NCI-H510A (cell line): ENCODE data around the gene TEC.

Experiments used
- DNase-seq: peaks from one replicate; lab custom pipeline; 2025; lab: John Stamatoyannopoulos, UW

Gene TEC

DNA sequence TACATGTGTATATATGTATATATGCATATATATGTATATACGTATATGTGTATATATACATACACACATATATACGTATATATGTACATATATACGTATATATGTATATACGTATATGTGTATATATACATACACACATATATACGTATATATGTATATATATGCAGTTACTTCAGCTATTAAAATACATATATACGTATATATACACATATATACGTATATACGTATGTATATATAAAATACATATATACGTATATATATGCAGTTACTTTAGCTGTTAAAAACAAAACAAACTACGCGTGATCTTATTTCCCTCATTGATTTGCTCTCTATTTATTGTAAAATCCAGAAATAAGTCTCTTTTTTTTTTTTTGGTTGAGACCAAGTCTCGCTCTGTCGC lies 149.5 kb downstream of the TEC start:
- DNase-seq = no peak

DNA sequence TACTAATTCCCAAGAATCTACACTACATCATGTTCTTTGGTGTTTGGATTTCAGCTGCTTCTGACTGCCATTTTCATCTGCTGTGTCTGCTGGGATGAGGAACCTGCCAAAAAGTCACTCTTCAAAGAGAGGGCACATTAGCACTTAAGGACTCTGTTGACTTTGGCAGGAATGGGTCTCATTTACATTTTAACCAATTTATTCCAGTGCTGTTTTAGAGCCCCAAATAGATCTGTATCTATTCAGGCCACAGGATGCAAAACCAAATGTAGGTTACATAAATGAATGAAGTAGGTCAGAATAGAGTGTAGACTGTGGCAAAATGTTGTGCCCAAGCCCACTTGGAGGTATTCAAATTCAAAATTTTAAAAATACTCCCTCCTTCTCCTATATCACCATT lies 150.0 kb downstream of the TEC start:
- no peak for DNase-seq

DNA sequence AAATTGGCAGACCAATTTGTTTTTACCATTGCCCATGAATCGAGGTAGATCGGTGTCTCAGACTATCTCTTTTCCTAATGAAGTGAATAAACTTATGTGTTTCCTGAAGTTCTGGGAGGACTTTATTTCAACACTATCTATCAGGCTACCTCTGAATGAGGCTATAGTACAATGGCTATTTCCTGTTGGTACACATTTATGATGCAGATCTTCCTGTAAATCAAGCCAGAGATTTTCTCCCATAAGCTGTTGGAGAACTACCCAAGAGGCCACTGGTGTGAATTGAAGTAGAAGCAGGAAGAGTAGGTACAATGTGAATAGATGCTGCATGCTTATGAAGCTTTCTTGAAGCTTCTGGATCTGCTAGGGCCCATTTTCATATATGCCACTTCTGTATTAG lies 151.6 kb downstream of the TEC start:
- no peak for DNase-seq

DNA sequence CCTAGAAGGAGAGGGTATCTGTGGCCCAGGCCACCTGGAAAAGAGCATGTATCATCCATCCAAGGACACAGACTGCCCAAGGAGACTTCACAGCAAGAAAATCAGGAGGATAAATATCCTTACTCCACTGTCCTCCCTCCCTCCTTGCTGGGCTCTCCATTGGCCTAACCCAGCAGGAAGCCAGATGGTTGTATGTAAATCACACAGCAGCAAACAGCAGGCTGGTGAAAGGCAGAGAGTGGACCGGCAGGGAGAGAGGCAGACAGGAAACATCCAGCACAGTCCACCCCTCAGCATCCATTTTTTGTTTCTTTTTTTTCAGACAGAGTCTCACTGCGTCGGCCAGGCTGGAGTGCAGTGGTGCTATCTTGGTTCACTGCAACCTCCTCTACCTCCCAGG lies 153.1 kb downstream of the TEC start:
- DNase-seq = no peak

DNA sequence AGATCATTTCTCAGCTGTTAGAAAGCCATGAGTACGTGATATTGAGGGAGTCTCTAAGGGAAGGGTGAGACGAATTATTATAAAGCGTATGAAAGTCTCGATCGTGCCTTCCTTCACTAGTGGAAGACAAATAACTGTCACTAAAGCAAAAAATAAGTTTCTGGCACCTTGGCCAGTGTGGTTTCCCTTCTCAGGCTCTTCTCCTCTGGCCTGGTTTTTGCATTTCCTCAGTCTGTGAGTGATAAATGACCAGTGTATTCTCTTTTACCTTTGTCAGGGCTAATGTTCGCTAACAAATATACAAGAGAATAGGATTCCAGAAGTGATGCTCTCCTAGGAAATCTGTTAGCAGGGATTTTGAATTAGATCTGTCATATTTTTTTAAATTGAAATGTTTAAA lies 155.2 kb downstream of the TEC start:
- no peak for DNase-seq

DNA sequence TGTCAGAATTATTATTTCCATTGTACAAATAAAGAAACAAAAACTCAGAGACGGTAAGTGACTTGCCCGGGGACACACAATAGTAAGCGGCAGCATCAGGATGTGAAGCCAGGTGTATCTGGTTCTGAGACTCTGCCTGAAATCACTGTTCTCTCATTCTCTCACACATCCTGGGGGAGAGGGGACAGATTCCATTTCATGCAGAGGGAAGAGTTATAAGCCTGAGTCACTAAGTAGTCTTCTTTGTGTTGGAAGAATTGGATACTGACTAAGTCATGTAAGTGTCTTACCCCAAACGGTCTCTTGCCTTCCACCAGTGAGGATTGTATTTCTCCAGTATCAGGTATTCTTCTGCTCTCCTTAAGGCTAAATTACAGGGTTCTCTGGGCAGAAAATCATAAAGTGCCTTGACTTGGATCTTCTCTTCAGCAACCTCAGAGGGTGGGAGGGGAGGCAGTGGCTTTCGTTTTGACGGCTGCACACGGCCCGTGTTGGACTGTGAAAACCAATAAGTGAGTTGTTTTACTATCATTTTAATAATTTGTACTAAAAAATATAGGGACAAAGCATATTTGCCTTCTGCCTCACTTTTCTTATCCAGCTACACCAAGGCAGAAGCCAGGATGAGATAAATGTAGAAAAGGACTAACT lies 157.5 kb downstream of the TEC start:
- no peak for DNase-seq

DNA sequence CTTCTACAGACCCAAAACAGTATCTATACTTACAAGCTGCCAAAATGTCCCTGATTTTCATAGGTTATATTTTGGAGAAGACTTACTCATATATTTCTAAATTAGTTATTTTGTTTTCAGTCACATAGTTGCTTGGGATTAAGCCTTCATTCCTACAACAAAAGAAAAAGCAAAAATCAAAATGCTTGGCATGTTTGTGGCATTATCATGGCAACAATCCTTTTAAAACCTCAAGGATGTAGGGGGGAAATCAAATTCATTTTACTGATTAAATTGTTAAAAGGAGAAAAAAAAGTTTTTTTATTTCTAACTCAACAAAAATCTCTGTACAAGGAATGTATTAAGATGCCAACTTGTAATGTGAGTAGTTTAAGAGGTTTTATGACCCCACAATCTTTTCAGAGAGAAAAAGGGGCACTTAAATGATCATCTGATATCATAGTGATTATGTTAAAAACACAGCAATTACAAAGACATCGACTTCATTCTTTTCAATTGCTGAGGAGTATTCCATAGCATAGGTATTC lies 159.1 kb downstream of the TEC start:
- no peak for DNase-seq

DNA sequence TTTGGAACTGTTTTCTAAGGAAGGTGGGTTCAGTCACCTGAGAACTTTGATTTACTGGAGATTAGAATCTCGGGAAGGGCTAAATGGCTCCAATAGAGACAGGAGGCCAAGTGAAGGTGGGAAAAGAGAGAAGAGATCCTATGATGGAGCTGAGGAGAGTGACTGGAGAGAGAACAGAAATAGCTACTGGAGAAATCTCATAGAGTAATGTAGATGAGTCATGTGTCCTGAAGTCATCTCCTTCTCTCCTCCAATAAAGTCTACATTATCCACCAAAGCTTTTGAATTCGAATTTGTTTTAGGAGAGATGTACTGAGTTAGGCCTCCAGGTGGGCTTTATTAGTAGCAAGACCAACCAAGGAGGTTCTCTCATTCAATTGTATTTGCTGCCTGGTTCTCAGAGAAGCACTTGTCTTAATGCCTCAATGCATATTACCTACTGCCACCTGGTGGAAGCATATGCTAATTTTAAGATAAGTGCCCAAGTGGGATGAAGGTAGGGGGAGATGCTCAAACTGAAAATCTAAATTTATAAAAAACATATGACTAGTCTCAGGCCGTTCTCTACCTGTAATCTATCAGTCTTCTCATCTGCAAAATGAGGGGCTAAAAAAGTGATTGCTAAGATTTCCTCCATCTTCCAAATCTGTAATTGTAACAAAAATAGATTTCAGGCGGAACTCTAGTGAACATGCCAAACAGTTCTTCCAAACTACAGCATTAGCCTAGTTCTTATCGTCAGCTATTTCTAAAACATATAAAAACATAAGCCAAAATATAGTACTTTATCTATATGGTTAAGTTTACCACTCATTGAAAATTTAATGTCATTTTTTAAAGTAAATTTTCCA lies 160.0 kb downstream of the TEC start:
- no peak for DNase-seq

DNA sequence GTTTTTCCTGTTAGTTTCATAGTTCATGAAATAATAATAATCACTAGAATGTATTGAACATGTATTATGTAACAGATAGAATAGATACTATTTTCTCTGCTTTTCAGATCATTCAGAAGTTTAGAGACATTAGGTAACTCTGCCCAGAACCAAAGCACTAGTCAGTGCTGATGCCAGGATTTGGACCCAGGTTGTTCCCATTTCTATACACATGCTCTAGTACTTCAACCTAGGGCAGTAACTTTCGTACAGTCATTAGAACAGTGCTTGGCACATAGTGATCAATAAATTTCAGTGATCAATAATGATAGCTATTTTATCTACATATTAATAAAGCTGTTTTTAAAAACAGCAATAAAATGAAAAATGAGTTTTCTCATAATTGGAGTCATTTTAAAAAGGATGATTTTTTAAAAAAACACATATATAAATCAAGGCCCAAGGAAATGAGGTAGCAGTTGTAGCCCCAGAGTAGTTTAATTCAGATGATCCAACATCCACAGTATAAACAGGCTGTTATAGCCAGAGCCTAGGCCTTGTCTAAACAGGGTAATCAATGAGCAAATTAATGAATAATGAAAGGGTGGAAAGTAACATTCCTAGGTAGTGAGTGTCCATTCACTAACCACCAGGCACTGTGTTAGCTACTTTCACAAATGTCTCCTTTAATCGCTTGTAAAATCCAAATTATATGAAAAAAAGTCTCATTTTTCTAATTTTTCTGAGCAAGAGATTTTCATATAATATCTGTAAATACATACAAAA lies 161.1 kb downstream of the TEC start:
- no peak for DNase-seq

DNA sequence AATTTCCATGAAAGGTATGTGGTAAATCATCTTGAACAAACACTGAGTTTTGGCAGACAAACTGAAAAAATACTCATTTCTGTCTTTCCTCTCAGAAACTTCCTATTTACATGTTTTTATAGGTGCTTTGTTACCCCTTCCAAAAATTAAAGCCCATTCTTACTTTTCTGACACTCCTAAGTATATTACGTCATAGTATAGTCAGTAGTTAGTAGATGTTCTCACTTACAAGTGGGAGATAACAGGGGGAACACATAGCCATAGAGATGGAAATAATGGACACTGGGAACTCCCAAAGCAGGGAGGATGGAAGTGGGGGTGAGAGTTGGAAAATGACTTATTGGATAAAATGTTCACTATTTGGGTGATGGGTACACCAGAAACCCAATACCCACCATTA lies 164.4 kb downstream of the TEC start:
- DNase-seq = no peak

DNA sequence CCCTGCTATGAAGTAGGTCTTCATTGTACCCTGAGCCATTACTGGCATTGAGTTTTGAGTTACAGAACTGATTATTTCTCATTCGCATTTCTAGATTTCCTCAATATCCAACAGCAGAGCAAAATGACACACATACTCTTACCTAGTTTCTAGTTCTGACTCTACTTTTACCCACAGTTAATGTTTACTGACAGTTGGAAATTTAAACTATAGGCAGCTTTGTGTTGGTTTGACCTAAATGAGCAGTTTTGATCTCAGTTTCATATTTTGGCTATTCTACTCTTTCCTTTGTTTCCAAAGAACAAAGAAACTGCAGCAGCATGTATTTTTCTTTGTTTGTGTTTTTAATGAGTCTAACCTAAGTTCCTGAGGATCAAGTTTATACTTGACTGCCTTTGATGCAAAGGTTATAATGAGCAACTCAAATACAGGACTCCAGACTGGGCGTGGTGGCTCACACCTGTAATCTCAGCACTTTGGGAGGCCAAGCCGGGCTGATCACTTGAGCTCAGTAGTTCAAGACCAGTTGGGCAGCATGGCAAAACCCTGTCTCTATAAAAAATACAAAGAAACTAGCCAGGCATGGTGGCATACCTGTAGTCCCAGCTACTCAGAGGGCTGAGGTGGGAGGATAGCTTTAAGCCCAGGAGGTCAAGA lies 166.0 kb downstream of the TEC start:
- DNase-seq = no peak

DNA sequence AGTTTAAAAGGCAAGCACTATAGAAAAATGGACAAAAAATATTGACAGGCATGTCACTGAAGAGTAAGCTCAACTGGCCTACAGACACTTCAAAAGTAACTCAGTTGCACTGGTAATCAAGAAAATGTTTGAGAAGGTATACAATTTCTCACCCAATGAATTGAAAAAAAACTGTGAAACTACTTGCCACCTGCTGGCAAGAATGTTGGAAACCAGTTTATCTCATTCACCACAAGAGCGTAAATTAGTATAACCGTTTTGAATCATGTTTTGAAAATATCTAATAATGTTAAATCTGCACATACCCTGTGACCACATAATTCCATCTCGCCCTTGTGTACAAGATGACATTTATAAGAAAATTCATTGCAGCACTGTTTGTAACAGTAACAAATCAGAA lies 167.3 kb downstream of the TEC start:
- DNase-seq = no peak

DNA sequence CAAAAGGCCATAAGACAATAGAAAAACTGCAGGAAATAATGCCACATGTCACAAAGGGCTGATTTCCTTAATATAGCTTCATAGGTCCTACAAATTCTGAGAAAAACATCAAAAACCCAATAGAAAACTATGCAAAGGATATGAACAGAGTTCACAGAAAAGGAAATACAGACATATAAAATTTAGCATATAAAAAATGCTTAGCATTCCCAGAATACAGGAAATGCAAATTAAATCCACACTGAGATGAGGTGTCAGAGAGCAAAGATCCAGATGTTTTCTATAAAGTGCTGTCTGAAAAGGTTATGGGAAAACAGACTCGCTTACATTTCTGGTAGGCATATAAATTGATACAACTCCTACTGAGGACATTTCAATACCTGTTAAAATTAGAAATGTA lies 169.4 kb downstream of the TEC start:
- no peak for DNase-seq

DNA sequence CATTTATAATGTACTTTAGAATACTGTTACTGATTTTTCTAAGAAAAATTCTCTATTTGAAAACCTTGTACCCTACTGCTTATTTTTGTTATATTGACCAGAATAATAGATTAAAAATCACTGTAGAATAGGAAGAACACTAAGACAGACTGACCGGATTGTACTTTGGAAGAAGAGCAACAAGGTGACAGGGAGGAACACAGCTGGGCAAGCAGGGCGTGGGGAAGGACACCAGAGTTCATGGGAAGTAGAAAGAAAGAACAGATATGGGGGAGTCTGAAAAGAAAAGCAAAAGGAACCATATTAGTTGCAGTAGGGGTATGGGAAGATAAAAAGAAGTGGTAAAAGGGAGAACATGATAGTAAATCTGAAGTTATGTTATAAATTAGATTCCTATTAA lies 174.2 kb downstream of the TEC start:
- no peak for DNase-seq

DNA sequence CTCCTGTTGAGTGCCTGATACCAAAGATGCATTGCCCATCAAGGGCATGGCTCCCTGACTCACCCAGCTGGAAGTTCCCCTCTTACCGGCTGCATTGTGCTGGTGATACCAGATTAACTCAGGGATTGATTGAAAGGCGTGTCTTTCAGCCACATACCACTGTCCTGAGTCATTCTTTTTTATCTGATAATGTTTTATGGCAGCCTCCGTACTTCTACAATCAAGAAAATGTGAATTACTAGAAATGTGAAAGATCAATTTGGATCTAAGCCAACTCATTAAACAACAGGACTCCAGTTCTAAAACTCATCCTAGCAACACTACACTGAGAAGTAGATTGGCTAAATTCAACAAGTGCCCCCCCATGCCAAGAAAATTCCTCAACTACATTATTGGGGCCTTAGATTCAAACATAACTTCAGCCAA lies 175.6 kb downstream of the TEC start:
- no peak for DNase-seq

DNA sequence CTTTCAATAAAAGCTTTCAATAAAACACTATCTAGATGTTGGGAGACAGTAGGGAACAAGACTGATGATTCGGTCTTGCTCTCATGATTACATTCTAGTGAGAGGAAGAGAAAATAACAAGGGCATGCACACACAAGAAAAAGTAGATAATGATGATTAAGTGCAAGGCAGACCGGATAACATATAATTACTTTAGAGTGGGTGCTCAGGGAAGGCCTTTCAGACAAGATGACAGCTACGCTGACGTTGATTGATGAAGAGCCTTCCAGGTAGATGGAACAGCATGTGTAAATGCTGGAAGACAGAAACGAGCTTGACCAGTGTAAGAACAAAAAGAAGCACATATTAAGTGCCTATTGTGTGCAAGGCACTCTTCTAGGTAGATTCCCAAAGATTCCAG lies 179.0 kb downstream of the TEC start:
- DNase-seq = no peak

DNA sequence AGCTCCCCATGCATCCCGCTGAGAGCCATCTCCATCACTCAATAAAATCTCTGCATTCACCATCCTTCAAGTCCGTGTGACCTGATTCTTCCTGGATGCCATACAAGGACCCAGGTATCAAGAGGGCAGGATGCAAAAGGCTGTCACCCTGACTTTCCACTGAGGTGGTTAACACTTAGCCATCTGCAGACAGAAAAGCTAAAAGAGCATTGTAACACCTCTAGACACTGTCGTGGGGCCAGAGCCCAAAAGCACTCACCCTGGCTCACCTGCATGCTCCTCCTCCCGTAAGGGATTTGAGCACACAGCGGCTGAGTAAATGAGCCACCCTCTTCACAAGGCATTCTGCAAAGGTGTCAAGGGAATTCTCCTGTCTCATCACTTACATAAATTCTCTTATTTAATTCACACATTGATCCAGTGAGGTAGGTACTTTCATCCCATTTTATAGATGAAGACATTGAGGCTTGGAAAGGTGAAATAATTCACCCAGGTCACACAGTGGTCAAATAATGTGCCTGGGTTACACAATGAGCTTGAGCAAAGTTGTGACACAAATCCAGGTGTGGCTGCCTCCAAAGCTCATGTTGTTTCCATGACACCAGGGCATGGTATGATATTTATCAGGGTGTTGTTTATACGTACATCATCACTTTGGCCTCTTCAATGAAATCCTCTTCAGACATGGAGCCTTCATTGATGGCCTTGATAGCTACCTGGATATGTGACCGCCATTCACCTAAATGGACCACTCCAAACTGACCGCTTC lies 183.6 kb downstream of the TEC start:
- no peak for DNase-seq
